COLO668 (cell line): ENCODE measurements around the gene ALDH1B1.

Experiments used
- DNase-seq: peaks from one replicate; lab custom pipeline; 2025; ENCODE audit not compliant: unreplicated experiment; lab: John Stamatoyannopoulos, UW

ALDH1B1 gene

GRCh38 chr9:38413283-38413682, 20.8 kb downstream of the ALDH1B1 start:
- no peak for DNase-seq

GRCh38 chr9:38414040-38414723, 21.7 kb downstream of the ALDH1B1 start:
- no peak for DNase-seq

- DNase-seq: no peak
Measured at GRCh38 chr9:38415856-38416255, 23.4 kb downstream of the ALDH1B1 start.

- no peak for DNase-seq
Measured at GRCh38 chr9:38416461-38416860, 24.0 kb downstream of the ALDH1B1 start.

GRCh38 chr9:38417003-38417945, 24.8 kb downstream of the ALDH1B1 start:
- peak; percentile 68 for DNase-seq

- DNase-seq: no peak
Measured at GRCh38 chr9:38418366-38418765, 25.9 kb downstream of the ALDH1B1 start.

GRCh38 chr9:38419181-38419580, 26.7 kb downstream of the ALDH1B1 start:
- DNase-seq: no peak

GRCh38 chr9:38421498-38422211, 29.2 kb downstream of the ALDH1B1 start:
- DNase-seq: no peak

GRCh38 chr9:38422555-38423260, 30.2 kb downstream of the ALDH1B1 start:
- no peak for DNase-seq

- DNase-seq: no peak
Measured at GRCh38 chr9:38423273-38423972, 30.9 kb downstream of the ALDH1B1 start.

GRCh38 chr9:38423973-38424843, 31.7 kb downstream of the ALDH1B1 start, which contains the start of gene IGFBPL1:
IGFBPL1 (minus strand) TSS chr9:38424454; CDS start chr9:38424424, 30 bp downstream.
- peak; percentile 87 for DNase-seq

GRCh38 chr9:38424918-38425317, 32.4 kb downstream of the ALDH1B1 start:
- DNase-seq: no peak

- no peak for DNase-seq
Measured at GRCh38 chr9:38428062-38428461, 35.6 kb downstream of the ALDH1B1 start.

- no peak for DNase-seq
Measured at GRCh38 chr9:38431116-38431515, 38.6 kb downstream of the ALDH1B1 start.

- DNase-seq: peak; percentile 9
Measured at GRCh38 chr9:38432922-38433510, 40.5 kb downstream of the ALDH1B1 start.

GRCh38 chr9:38434365-38434764, 41.9 kb downstream of the ALDH1B1 start:
- DNase-seq: no peak

- no peak for DNase-seq
Measured at GRCh38 chr9:38434853-38435252, 42.4 kb downstream of the ALDH1B1 start.

GRCh38 chr9:38435521-38435920, 43.0 kb downstream of the ALDH1B1 start:
- no peak for DNase-seq

GRCh38 chr9:38436708-38437107, 44.2 kb downstream of the ALDH1B1 start:
- DNase-seq: no peak
